GM18505 (cell line): ENCODE data around the gene SMPD3.

ENCODE experiments used
- ATAC-seq: cut with Tn5 transposase; IDR thresholded peaks from one replicate; pipeline ENCODE4 v1.9.1; 2021; ENCODE audit not compliant: unreplicated experiment
- POLR2A ChIP-seq: IDR thresholded peaks from 4 replicates; pipeline ENCODE4 v1.6.1; 2011; ENCODE audit warnings: borderline replicate concordance; ENCODE audit not compliant: insufficient read depth, insufficient read length; ENCODE audit errors: extremely low read depth

SMPD3 gene

DNA sequence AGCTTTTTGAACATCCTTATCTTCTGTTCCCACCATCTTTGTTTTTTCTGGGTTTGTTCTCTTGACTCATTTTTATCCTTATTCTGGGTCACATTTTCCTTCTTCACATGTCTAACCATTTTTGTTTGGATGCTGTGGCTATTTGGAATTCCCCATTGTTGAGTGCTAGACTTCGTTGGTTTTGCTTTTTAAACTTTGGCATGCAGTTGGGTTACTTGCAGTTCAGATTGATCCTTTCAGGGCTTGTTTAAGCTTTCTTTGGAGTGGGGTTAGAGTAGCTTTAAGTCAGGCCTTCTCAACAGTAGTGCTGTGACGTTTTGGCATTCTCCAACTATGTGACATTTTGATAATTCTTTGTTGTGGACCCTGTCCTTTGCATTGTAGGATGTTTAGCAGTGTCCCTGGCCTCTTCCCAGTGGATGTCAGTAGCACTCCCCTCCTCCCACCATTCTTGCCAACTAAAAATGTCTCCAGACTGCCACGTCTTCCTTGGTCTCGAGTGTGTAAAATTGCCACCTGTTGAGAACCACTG is 116.4 kb downstream of the SMPD3 start:
- TF ChIP-seq POLR2A, result no peak
- no peak for ATAC-seq

GRCh38 chr16:68328860-68329390 is 119.4 kb downstream of the SMPD3 start:
- no peak for TF ChIP-seq POLR2A
- ATAC-seq, result no peak

GRCh38 chr16:68328151-68328859 is 120.0 kb downstream of the SMPD3 start:
- no peak for TF ChIP-seq POLR2A
- peak; percentile 53 for ATAC-seq

DNA sequence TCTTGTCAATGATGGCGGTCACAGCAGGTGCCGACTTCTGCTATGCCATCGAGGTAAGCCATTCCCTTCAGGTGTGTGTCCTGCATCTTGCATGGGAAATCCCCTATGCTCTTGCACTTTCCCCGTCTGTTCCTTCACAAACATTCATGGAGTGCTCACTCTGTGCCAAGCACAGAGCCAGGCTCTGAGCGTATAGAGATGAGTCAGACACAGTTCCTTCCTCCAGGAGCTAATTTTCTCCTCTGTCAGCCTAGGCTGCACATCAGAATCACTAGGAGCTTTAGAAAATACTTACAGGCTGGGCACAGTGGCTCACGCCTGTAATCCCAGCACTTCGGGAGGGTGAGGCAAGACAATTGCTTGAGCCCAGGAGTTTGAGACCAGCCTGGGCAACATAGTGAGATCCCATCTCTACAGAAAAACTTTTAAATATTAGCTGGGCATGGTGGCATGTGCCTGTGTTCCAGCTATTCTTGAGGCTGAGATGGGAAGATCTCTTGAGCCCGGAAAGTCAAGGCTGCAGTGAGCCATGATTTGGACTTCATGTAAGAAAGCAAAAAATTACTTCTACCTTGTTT is 123.4 kb downstream of the SMPD3 start:
- no peak for ATAC-seq
- no peak for TF ChIP-seq POLR2A

- ATAC-seq, result no peak
- TF ChIP-seq POLR2A, result no peak
Observed at GRCh38 chr16:68324336-68324735, 124.0 kb downstream of the SMPD3 start.

DNA sequence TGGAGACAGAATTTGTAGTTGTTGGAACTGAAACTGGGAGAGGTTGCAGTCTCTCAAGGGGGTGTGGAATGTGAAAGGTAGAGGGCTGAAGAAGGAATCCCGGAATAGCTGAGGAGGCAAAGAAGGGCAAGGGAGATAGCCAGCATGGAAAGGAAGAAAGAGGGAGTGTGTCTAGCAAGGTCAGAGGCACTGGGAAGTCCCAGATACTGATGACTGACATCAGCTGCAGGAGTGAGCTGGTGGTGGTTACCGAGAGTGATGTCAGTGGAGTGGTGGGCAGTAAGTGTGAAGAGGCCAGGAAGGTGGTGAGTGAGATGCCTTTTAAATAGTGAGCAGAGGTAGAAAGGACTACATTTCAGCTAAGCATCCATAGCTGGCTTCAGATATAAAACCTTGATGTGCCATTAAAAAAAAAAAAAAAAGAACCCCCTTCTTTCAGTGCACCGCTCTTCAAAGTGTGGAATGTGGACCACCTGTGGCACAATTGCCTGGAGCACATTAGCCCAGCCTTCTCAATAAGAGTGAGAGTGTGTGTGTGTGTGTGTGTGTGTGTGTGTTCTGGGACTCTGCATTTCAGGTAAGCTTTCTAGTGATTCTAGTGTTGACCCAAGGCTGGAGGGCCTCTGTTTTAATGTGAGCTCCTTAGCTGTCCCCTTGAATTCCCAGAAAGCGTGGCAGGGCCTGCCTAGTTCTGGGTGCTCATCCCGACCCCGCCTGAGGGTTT is 129.0 kb downstream of the SMPD3 start:
- ATAC-seq, result no peak
- TF ChIP-seq POLR2A, result no peak

GRCh38 chr16:68313116-68313515 is 135.2 kb downstream of the SMPD3 start:
- no peak for ATAC-seq

GRCh38 chr16:68310774-68311511 is 137.4 kb downstream of the SMPD3 start, which contains the start of the genes PRMT7 and SLC7A6OS:
Gene PRMT7 (plus strand): TSS chr16:68311019. CDS start chr16:68315980, 4,961 bp downstream.
Gene SLC7A6OS (minus strand): TSS chr16:68310946. CDS start chr16:68310926, 20 bp downstream.
- peak; percentile 94 for TF ChIP-seq POLR2A
- peak; percentile 92 for ATAC-seq

More at GRCh38 chr16:68313116-68313515, 135.2 kb downstream of the SMPD3 start:
- TF ChIP-seq POLR2A, result no peak

GRCh38 chr16:68310437-68310773 is 137.9 kb downstream of the SMPD3 start:
- no peak for TF ChIP-seq POLR2A
- ATAC-seq, result no peak

DNA sequence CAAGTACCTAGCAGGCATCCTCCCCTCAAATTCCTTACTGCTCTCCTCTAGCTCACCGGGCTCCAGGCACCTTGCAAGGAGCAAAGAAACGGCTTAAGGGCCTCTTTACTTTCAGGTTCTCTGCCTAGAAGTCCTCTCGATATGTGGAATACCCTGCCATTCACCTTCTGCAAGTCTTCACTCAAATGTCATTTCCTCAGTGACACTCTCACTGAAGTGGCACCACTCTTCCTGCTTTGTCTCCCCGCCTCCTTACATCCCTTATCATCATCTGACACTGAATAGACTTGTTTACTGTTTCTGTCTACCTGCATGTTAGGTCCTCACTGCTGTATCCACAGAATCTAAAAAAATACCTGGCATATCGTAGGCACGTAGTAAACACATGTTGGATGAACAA is 138.5 kb downstream of the SMPD3 start:
- no peak for TF ChIP-seq POLR2A
- ATAC-seq, result no peak
